Right ventricle myocardium inferior (tissue), 1 donor: ENCODE data around the gene RAB28. TPM values are rescaled to one million over a fixed set of nuclear protein-coding genes. Genes with fewer than 3 reads are reported as not detected.
"Not testable (repeated sequence)": the region's sequence is repeated elsewhere in the genome, so short reads cannot be mapped to it uniquely, and the experiment has no call there.

ENCODE experiments used
- ATAC-seq: fragments of 200-7000 bp; cut with Tn5 transposase; one replicate; pipeline ENCODE4 v1.9.1; 2020; ENCODE audit warnings: mild to moderate bottlenecking, moderate library complexity
- DNase-seq: peaks from one replicate; pipeline ENCODE4 v3.0.0; 2021; ENCODE audit errors: missing footprints
- intact Hi-C: fragments of 100-400 bp; cut with DNase I; formaldehyde crosslinking; loops from one replicate; pipeline ENCODE4 v1.11.0; 2022
- total RNA-seq: library from RNA; stranded (reverse); fragmentation: NEBNext Ultra II Directional; extraction: Animal tissue kit (Norgen Biotek cat#: 25700); gene quantifications from one replicate; pipeline ENCODE4 v1.2.1, GENCODE V29; 2021
- donor health status: DM: no; HTN: yes; CAD: no; lungs with severe emphysema.

RAB28 gene
- total RNA-seq, 1 donor from 2014 or later = 20.2 TPM

DNA sequence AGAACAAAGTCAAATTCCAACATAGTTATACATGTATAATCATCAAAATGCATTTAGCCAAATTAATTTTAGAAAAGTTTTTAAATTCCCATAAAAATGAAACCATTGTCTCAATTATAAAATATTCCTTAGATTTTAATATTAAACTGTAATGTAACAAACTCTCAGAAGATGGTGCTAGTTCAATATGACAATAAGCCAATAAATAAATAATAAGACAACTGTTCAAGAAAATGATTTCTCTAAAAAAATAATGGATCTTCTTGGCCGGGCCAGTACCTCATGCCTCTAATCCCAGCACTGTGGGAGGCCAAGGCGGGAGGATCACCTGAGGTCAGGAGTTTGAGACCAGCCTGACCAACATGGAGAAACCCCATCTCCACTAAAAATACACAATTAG is 80.3 kb downstream of the RAB28 start:
- intact Hi-C loops = no loop called here
- no peak for ATAC-seq
- DNase-seq = no peak

DNA sequence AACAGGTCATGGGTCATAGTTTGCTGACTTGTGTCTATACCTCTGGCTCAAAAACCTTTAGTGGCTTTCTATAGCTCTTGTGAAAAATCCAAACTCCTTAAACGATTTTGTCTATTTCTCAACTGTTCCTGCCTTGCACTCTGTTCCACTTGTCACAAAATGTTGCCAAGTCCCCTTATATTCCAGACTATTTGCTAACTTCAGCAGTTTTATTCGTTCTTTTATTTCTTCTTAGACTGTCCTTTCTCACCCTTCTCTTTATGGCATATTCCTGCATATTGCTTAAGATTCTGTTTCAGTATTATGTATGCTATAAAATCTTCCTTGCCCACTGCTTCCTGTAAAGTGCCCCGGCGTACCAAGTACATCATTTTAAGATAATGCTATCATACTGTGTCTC is 80.8 kb downstream of the RAB28 start:
- ATAC-seq (no peak), DNase-seq (no peak)
- intact Hi-C loops = no loop called here

- ATAC-seq (no peak), DNase-seq (no peak)
- intact Hi-C loops = no loop called here
Measured at GRCh38 chr4:13399257-13399656, 84.9 kb downstream of the RAB28 start.

- intact Hi-C loops = no loop called here
- ATAC-seq (no peak), DNase-seq (no peak)
Measured at GRCh38 chr4:13396161-13396560, 88.0 kb downstream of the RAB28 start.

- ATAC-seq, DNase-seq, intact Hi-C loops: not testable (repeated sequence)
Measured at GRCh38 chr4:13389901-13390300, 94.2 kb downstream of the RAB28 start.

DNA sequence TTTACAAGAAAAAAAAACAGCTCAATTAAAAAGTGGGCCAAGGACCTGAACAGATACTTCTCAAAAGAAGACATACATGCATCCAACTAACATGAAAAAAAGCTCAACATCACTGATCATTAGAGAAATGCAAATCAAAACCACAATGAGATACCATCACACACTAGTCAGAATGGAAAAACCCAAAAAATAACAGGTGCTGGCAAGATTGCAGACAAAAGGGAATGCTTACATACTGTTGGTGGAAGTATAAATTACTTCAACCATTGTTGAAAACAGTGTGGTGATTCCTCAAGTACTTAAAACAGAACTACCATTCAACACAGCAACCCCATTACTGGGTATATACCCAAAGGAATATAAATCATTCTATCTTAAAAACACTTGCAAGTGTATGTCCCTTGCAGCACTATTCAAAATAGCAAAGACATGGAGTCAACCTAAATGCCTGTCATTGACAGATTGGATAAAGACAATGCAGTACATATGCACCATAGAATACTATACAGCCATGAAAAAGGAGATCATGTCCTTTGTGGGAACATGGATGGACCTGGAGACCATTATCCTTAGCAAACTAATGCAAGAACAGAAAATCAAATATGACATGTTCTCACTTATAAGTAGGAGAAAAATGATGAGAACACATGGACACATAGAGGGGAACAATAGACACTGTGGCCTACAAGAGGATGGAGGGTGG is 97.6 kb downstream of the RAB28 start:
- intact Hi-C loops = no loop called here
- DNase-seq = no peak
- no peak for ATAC-seq

DNA sequence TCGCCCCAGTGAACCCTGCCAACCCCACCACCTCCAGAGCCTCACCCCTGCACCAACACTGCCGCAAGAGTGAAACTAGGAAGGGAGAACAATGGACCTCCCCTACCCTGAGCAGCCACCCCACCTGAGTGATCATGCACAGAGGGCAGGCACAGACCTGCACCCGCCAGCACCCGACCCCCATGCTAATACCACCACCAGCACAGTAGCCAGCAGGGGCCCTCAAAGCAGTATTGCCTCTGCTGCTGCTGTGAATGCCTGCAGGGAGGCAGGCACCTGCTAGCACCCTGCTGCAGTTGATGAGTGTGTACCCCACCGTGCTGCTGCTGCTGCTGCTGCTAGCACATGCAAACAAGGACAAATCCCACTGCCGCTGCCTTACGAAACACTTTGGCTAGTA is 100.1 kb downstream of the RAB28 start:
- ATAC-seq (no peak), DNase-seq (no peak)
- intact Hi-C loops = no loop called here

- no peak for DNase-seq
- intact Hi-C loops = no loop called here
- no peak for ATAC-seq
Measured at GRCh38 chr4:13378973-13379759, 105.0 kb downstream of the RAB28 start.

DNA sequence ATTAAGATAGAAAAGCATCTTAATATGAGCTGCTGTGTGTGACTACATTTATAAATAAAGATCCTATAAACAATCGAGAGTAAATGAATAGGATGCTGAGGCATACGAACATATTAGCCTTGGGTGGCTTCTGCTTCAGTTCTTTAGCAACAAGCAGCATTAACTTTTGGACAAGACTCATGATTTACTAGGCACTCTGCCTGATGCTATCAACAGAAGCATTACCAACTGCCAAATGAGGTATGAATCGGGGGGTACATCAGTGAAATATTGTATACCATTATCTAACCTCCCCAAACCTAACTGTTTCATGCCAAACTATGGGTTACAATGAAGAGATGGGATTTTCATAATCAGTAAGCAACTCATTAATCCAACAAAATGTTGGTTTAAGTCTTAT is 113.1 kb downstream of the RAB28 start:
- no peak for ATAC-seq
- DNase-seq = no peak
- intact Hi-C loops = no loop called here

DNA sequence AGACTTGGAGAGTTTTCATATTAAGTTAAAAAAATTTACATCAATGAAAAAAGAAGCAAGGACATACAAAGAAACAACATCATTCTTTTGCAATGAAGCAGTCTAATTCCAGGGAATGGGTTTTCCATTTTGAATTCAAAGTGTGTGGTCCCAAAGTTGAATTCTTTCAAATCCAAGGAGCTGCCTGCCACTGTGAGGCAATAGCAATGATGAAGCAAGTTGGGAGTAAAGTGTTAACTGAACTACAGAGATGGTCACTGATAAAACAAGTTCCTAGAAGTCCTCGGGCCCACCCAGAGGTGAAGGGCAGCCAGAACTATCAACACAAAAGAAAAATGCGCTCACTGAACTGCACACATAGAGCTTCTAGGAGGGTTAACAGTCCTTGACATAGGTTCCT is 115.9 kb downstream of the RAB28 start:
- intact Hi-C loops = no loop called here
- ATAC-seq = no peak

DNA sequence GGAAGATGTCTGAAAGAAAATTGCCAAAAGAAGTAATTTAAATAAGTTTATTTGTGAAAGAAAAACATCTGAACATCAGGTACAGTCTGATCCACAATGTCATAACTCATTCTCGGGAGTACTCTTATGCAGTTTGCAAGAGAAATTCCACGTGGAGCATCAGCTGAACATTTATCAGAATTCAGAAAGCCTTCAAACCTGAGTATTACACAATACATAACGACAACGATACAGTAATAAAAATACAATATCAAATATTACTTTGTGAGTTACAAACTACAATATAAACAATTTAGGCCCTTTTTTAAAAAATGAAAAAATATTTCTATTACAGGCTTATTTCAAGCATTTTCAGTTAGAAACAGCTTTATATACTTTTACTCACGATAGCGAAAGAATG is 116.4 kb downstream of the RAB28 start:
- intact Hi-C loops = no loop called here
- ATAC-seq (no peak), DNase-seq (no peak)

More for the DNA sequence above, 115.9 kb downstream of the RAB28 start:
- DNase-seq = no peak

DNA sequence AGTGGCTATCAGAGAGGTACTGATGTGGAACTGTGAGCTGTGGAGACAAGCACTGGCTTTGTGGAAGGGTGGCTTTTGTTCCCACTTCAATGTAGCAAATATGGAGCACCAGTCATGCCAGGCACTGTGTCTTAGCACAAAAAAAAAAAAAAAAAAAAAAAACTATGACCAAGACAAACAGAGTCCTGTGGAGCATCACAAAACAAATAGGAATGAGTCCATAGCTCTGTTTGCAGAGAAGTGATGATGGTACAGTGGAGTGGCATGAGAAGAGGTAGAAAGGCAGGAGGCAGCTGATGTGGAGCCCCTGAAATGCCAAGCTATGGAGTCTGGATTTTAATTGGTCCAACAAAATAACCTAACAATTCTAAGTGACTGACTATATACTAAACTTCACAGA is 116.9 kb downstream of the RAB28 start:
- ATAC-seq (no peak), DNase-seq (no peak)
- intact Hi-C loops = no loop called here

GRCh38 chr4:13365195-13365594 is 118.9 kb downstream of the RAB28 start:
- DNase-seq (no peak), ATAC-seq (peak; percentile 37)
- intact Hi-C loops = no loop called here

DNA sequence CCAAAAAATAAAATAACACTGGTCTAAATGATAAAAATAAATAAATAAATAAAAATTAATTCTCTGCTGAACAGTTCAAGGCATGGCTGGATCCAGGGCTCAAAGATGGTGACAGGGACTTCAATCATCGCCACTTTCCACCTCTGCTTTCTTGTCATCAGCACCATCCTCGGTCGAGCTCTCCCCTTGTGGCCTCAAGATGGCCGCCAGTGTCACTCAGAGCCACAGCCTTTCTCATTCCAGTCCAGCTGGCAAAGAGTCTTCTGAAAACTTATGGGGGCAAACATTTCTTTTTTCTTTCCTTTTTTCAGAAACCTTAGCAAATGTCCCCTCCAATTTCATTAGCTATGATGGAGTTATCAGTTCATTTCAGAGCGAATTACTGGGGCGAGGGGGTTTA is 119.5 kb downstream of the RAB28 start:
- no peak for DNase-seq
- intact Hi-C loops = no loop called here
- no peak for ATAC-seq

- intact Hi-C loops = no loop called here
- ATAC-seq (no peak), DNase-seq (no peak)
Measured at GRCh38 chr4:13364172-13364571, 120.0 kb downstream of the RAB28 start.

DNA sequence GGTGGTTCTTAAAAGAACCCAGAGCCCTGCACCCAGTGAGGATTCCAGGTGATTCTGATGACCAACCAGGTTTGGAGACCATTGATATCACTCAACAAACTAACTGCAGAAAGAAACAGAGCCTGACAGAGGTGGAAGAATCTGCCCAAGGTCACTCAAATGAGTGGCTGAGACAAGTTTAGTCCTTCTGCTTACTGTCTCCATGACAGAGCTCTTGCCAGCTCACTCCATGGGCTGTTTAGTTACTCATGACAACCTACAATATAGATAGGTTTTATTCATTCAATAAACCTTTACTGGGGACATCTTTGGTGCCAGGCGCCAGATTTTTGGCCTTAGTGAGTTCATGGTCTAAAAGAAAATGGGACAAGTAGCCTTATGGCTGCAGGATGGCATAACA is 124.3 kb downstream of the RAB28 start:
- intact Hi-C loops = no loop called here
- DNase-seq (no peak), ATAC-seq (peak; percentile 42)

DNA sequence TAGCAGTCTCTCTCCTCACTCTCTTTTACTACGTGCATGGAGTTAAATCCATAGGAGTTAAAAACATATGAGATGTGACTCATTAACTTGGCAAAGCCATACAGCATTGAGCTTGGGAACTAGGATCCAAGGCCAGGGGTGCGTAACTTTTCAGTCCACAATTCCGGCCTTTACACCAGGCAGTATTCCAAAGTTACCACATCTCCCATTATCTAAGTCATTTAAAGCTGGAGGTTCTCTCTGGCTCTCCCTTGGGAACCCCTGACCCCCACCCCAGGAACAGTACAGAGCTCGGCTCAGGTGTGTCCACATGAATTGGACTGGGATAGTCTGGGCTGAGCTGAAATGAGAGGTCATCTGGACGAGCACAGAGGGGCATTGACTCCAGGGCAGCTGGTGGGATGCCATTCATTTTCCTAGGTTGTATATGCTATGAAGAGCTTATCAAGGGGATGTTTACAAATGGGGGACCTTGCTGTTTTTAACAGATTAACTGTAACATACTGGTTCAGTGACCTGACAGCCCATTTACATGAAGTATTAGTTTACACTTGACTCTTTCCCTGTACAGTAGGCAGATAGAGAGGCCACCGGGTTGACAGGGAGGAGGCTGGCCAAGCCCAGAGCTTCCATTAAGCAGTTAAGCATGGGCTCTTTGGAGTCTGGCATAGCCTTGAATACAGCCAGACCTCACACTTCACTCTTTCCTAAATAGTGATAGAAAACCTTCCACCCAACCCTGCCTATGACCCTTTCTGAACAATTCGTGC is 128.8 kb downstream of the RAB28 start:
- DNase-seq (no peak), ATAC-seq (no peak)
- intact Hi-C loops = no loop called here

DNA sequence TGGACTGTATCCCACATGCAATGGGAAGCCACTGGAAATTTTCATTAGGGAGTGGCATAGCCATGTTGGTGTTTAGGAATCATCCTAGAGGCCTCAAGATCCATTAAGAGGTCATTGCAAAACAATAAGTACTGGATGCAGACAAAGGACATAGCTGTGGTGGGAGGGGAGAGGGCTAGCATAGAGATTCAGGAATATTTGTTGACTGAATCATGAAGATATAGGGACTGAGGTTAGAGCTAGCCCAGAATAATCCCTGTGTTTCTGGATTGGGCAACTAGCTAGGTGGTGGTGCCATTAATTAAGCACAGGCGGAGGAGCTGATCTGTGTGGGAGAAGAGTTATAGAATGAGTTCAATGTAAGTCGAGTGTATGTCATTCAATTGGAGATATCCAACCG is 135.0 kb downstream of the RAB28 start:
- no peak for DNase-seq
- no peak for ATAC-seq

GRCh38 chr4:13348216-13348615 is 135.9 kb downstream of the RAB28 start:
- DNase-seq (no peak), ATAC-seq (no peak)
- intact Hi-C loops = no loop called here

More for the DNA sequence above, 135.0 kb downstream of the RAB28 start:
- intact Hi-C loops = no loop called here
